CD4-positive, alpha-beta T cell treated with Interferon gamma for 1 hour (primary cell): ENCODE results near the gene NIPSNAP3A.
A peak's percentile ranks its signal among the peaks of the same experiment; 100 is the strongest.
"Not testable (repeated sequence)": the region's sequence is repeated elsewhere in the genome, so short reads cannot be mapped to it uniquely, and the experiment has no call there.

Experiments used
- DNase-seq: peaks from one replicate; pipeline ENCODE4 v3.0.0-alpha.2; 2020

Gene NIPSNAP3A

GRCh38 chr9:104747565-104748358 lies at the start of gene NIPSNAP3A:
Gene NIPSNAP3A (plus strand): TSS chr9:104747683. CDS start chr9:104747793, 110 bp downstream.
- peak; percentile 85 for DNase-seq

- no peak for DNase-seq
Measured at GRCh38 chr9:104700306-104700705, 47.2 kb upstream of the NIPSNAP3A start.

- not testable (repeated sequence) for DNase-seq
Measured at GRCh38 chr9:104708737-104709136, 38.7 kb upstream of the NIPSNAP3A start.

GRCh38 chr9:104711604-104712003 lies 35.9 kb upstream of the NIPSNAP3A start:
- DNase-seq: no peak

GRCh38 chr9:104725014-104725413 lies 22.5 kb upstream of the NIPSNAP3A start:
- no peak for DNase-seq

- DNase-seq: no peak
Measured at GRCh38 chr9:104738452-104738851, 9.0 kb upstream of the NIPSNAP3A start.

GRCh38 chr9:104740621-104741020 lies 6.9 kb upstream of the NIPSNAP3A start:
- no peak for DNase-seq

- DNase-seq: no peak
Measured at GRCh38 chr9:104743376-104743985, 4.0 kb upstream of the NIPSNAP3A start.

GRCh38 chr9:104745852-104746251 lies 1.6 kb upstream of the NIPSNAP3A start:
- DNase-seq: no peak

- no peak for DNase-seq
Measured at GRCh38 chr9:104746285-104746684, 1.2 kb upstream of the NIPSNAP3A start.

- DNase-seq: no peak
Measured at GRCh38 chr9:104746798-104747197, 685 bp upstream of the NIPSNAP3A start.

GRCh38 chr9:104747245-104747564 lies 278 bp upstream of the NIPSNAP3A start:
- no peak for DNase-seq

- DNase-seq: no peak
Measured at GRCh38 chr9:104748359-104749031, 1.0 kb downstream of the NIPSNAP3A start.

GRCh38 chr9:104750185-104750767 lies 2.8 kb downstream of the NIPSNAP3A start:
- no peak for DNase-seq

GRCh38 chr9:104758974-104759373 lies 11.5 kb downstream of the NIPSNAP3A start:
- no peak for DNase-seq

GRCh38 chr9:104765138-104765537 lies 17.7 kb downstream of the NIPSNAP3A start:
- DNase-seq: no peak

GRCh38 chr9:104766025-104766424 lies 18.5 kb downstream of the NIPSNAP3A start:
- no peak for DNase-seq

GRCh38 chr9:104767507-104767906 lies 20.0 kb downstream of the NIPSNAP3A start:
- no peak for DNase-seq

GRCh38 chr9:104769029-104769428 lies 21.5 kb downstream of the NIPSNAP3A start:
- DNase-seq: not testable (repeated sequence)

- DNase-seq: no peak
Measured at GRCh38 chr9:104769655-104770054, 22.2 kb downstream of the NIPSNAP3A start.

GRCh38 chr9:104772714-104773510 lies 25.4 kb downstream of the NIPSNAP3A start:
- DNase-seq: no peak

GRCh38 chr9:104774132-104774531 lies 26.6 kb downstream of the NIPSNAP3A start:
- no peak for DNase-seq
